Right atrium auricular region (tissue), 2 donors: ENCODE measurements around the gene DUSP28. TPM values are rescaled to one million over a fixed set of nuclear protein-coding genes. Genes with fewer than 3 reads are reported as not detected.

Source experiments
- DNase-seq: peaks from one replicate; pipeline ENCODE4 v3.0.0-alpha.2; 2019; ENCODE audit warnings: low spot score
- H3K27ac ChIP-seq, 2 donors: fragments of 200-600 bp; sonication (generic); 1 replicate in 1 of 2; 2 replicates in 1 of 2; pipeline ENCODE4 v1.5.1; 2016 to 2019
- H3K27me3 ChIP-seq, 2 donors: fragments of 200-600 bp; sonication (generic); one replicate each; pipeline versions ENCODE4 v1.5.1 to v1.6.0; 2017 to 2019
- H3K36me3 ChIP-seq: fragments of 200-600 bp; sonication (generic); one replicate; pipeline ENCODE4 v1.5.1; 2016
- H3K4me1 ChIP-seq, 2 donors: fragments of 200-600 bp; sonication (generic); one replicate each; pipeline versions ENCODE4 v1.5.1 to v1.6.0; 2017 to 2019
- H3K4me3 ChIP-seq, 2 donors: fragments of 200-600 bp; sonication (generic); 1 replicate in 1 of 2; 2 replicates in 1 of 2; pipeline ENCODE4 v1.5.1; 2017 to 2019; ENCODE audit warnings: mild to moderate bottlenecking in 1 of 2, moderate library complexity in 1 of 2
- H3K9me3 ChIP-seq, 2 donors: fragments of 200-600 bp; sonication (generic); one replicate each; pipeline ENCODE4 v1.5.1; 2019
- CTCF ChIP-seq, 2 donors: fragments of 200-600 bp; sonication (generic); IDR thresholded peaks; one replicate each; pipeline ENCODE4 v1.5.1; 2019; ENCODE audit warnings: antibody characterized with exemption in 2 of 2
- total RNA-seq, 2 donors: library from RNA; depleted of rRNA; stranded (reverse); fragments of >200 nt; gene quantifications; one replicate each; pipeline ENCODE4 v1.1.0, GENCODE V29; 2016

Gene DUSP28
- total RNA-seq, 2 donors from 2014 or later = 12.0 to 17.5 TPM

- Histone ChIP-seq H3K36me3 (peaks cover 9% of the 10 kb centered on the region), H3K9me3 (no peaks in the 10 kb centered on the region), H3K4me1 (peaks cover 0 to 44% of the 10 kb centered on the region in 2 donors), H3K27me3 (no peaks in the 10 kb centered on the region), H3K4me3 (peak within 1 kb of the TSS; percentile 85 to 97), H3K27ac (peak within 1 kb of the TSS; percentile 97 to 98)
- no peak for TF ChIP-seq CTCF (IDR thresholded peaks at IDR 0.05)
- DNase-seq = peak; percentile 99
Observed at GRCh38 chr2:240586198-240586918, 26.2 kb downstream of the DUSP28 start, which contains the start of gene CAPN10. TSS of gene CAPN10 (plus strand) at chr2:240586734. CDS start at chr2:240586912, 178 bp downstream.

- no peak for DNase-seq
- Histone ChIP-seq H3K27me3 (no peaks in the 10 kb centered on the region), H3K4me1 (peaks cover 0 to 44% of the 10 kb centered on the region in 2 donors), H3K36me3 (peaks cover 9% of the 10 kb centered on the region), H3K27ac (peak overlapping the region; percentile 97 to 98), H3K4me3 (peak overlapping the region; percentile 85 to 97), H3K9me3 (no peaks in the 10 kb centered on the region)
- TF ChIP-seq CTCF (IDR thresholded peaks at IDR 0.05) = no peak
Observed at GRCh38 chr2:240586919-240587800, 27.0 kb downstream of the DUSP28 start.

GRCh38 chr2:240588006-240588655, 28.0 kb downstream of the DUSP28 start:
- DNase-seq = no peak

GRCh38 chr2:240588669-240589068, 28.5 kb downstream of the DUSP28 start:
- no peak overlapping the region for H3K27ac ChIP-seq
- H3K4me3 ChIP-seq = no peak overlapping the region
- peaks cover 0 to 53% of the 10 kb centered on the region in 2 donors for H3K4me1 ChIP-seq
- no peak for TF ChIP-seq CTCF (IDR thresholded peaks at IDR 0.05)
- H3K9me3 ChIP-seq = no peaks in the 10 kb centered on the region
- H3K27me3 ChIP-seq = no peaks in the 10 kb centered on the region
- H3K36me3 ChIP-seq = peaks cover 9% of the 10 kb centered on the region
- DNase-seq = no peak

More at GRCh38 chr2:240588006-240588655, 28.0 kb downstream of the DUSP28 start:
- Histone ChIP-seq H3K27ac (no peak overlapping the region), H3K27me3 (no peaks in the 10 kb centered on the region), H3K36me3 (peaks cover 9% of the 10 kb centered on the region), H3K4me3 (no peak overlapping the region), H3K4me1 (peaks cover 0 to 48% of the 10 kb centered on the region in 2 donors), H3K9me3 (no peaks in the 10 kb centered on the region)
- no peak for TF ChIP-seq CTCF (IDR thresholded peaks at IDR 0.05)

- H3K4me1 ChIP-seq = peaks cover 0 to 53% of the 10 kb centered on the region in 2 donors
- H3K27me3 ChIP-seq = no peaks in the 10 kb centered on the region
- no peak for TF ChIP-seq CTCF (IDR thresholded peaks at IDR 0.05)
- no peak overlapping the region for H3K4me3 ChIP-seq
- H3K36me3 ChIP-seq = peaks cover 9% of the 10 kb centered on the region
- H3K9me3 ChIP-seq = no peaks in the 10 kb centered on the region
- no peak for DNase-seq
- peak overlapping the region in 1 of 2 donors; percentile 13 for H3K27ac ChIP-seq
Observed at GRCh38 chr2:240589375-240589774, 29.2 kb downstream of the DUSP28 start.
